ENCODE measurements around the gene CSF3. TPM values are rescaled to one million over a fixed set of nuclear protein-coding genes. Genes with fewer than 3 reads are reported as not detected.

Gene CSF3
- total and polyA plus RNA-seq, 2 of the 13 experiments (the other 11 are each of a cell fraction or from before 2014, with no cell fraction given) = 0.09 TPM; not detected in 1

GRCh38 chr17:40059729-40060475 is 44.7 kb downstream of the CSF3 start:
- Histone ChIP-seq H3K4me2 (ENCODE audit: low read depth, low read length) (no peak overlapping the region), H3K79me2 (ENCODE audit: insufficient read depth, low read length) (peaks cover 6% of the 10 kb centered on the region), H3K27me3 (ENCODE audit: control insufficient read depth in 1 of 2, insufficient read depth in 2 of 2, low read length in 2 of 2) (peaks cover 4 to 45% of the 10 kb centered on the region in 2 experiments; a peak in 4 of 5 replicates), H3K36me3 (replicated peaks in 1 of 2; ENCODE audit: control insufficient read depth in 1 of 2, insufficient read depth in 2 of 2, low read length in 2 of 2) (no peaks in the 10 kb centered on the region), H3K27ac (ENCODE audit: extremely low read length, insufficient read depth, low read length) (no peak overlapping the region), H3K9ac (ENCODE audit: insufficient read depth, low read depth, low read length) (no peak overlapping the region), H4K20me1 (ENCODE audit: insufficient read depth, low read length) (no peaks in the 10 kb centered on the region), H2AFZ (ENCODE audit: low read length) (no peak overlapping the region), H3K9me3 (ENCODE audit: low read length) (no peaks in the 10 kb centered on the region), H3K4me1 (ENCODE audit: insufficient read depth, low read length) (peaks cover 55% of the 10 kb centered on the region), H3K4me3 (replicated peaks in 1 of 3; ENCODE audit: insufficient read depth in 1 of 3, low read depth in 2 of 3, low read length in 3 of 3) (no peak overlapping the region)
- DNase-seq (ENCODE audit: low spot score) (no peak), FAIRE-seq (no peak), ATAC-seq (no peak)
- in situ Hi-C loops (cut with HindIII; ENCODE audit: extremely low pct_ligation_motif_present, low pct_unique_long_range_greater_than_20kb) (no loop called here), intact Hi-C loops (cut with micrococcal nuclease; ENCODE audit: unreplicated experiment) (no loop called here)
- POLR2A ChIA-PET = interaction anchor here (1.1 kb wide), 1 partner anchor 43 kb away, joined by 3 read pairs; no protein-coding TSS in a partner anchor
- CTCF ChIA-PET (ENCODE audit: low intra/inter-chr PET ratio, low total read pairs) = no interaction called here
- BruUV-seq (replicated peaks) = no TSS peak
- 33% methylated on average over 8 of the region's 8 CpGs for WGBS (ENCODE audit: low lambda C conversion rate)
- TF ChIP-seq ZNF800 (CRISPR knock-in tag; IDR thresholded peaks at IDR 0.05) (no peak), NAIF1 (CRISPR knock-in tag; IDR thresholded peaks at IDR 0.05; ENCODE audit: borderline replicate concordance) (no peak), ZNF792 (CRISPR knock-in tag; IDR thresholded peaks at IDR 0.05) (no peak), HNRNPK (IDR thresholded peaks at IDR 0.05; ENCODE audit: low read depth, low read length, poor library complexity, severe bottlenecking) (no peak), RBFOX2 (IDR thresholded peaks at IDR 0.05; ENCODE audit: low read depth, low read length) (no peak), ZNF761 (CRISPR knock-in tag; conservative IDR thresholded peaks at IDR 0.05) (no peak), ZNF646 (CRISPR knock-in tag; IDR thresholded peaks at IDR 0.05) (no peak), MYPOP (CRISPR knock-in tag; IDR thresholded peaks at IDR 0.05) (no peak), ZNF333 (CRISPR knock-in tag; IDR thresholded peaks at IDR 0.05; ENCODE audit: borderline replicate concordance) (no peak), ZNF530 (CRISPR knock-in tag; IDR thresholded peaks at IDR 0.05; ENCODE audit: low read depth) (no peak), ZNF672 (CRISPR knock-in tag; IDR thresholded peaks at IDR 0.05) (no peak), ZNF720 (CRISPR knock-in tag; IDR thresholded peaks at IDR 0.05) (no peak), ZNF562 (CRISPR knock-in tag; IDR thresholded peaks at IDR 0.05; ENCODE audit: borderline replicate concordance) (no peak), SAP130 (CRISPR knock-in tag; IDR thresholded peaks at IDR 0.05; ENCODE audit: low read depth) (no peak), AGO2 (optimal IDR thresholded peaks at IDR 0.05; ENCODE audit: low read depth, low read length) (no peak), SATB2 (CRISPR knock-in tag; IDR thresholded peaks at IDR 0.05) (no peak)

Measured in HepG2 (cell line).